ENCODE measurements around the gene SPATS1. TPM values are rescaled to one million over a fixed set of nuclear protein-coding genes. Genes with fewer than 3 reads are reported as not detected.

Gene SPATS1
- total RNA-seq, 1 donor from 2014 or later, result not detected

DNA sequence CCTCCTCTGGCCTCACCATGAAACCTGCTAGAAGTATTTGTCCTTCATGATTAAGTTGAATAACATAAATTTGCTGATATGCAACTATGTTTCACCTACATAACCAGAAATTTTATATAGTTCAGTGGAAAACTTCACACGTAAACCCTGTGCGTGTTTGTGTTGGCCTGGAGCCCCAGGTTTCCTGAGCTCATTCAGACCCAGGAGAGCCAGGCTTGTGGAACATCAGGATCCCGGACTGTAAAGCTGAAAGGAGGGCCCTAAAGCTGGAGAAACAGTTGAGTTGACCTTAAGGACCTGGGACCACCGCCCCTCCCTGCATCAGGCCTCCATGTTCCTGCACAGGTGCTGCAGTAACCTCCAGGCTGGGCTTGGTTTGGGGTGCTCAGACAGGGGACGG lies 3.1 kb upstream of the SPATS1 start:
- FAIRE-seq, result no peak
- Mint-ChIP-seq H3K4me1 (ENCODE audit: low read depth, unreplicated experiment) (peaks cover 1% of the 10 kb centered on the region), H3K9me3 (ENCODE audit: unreplicated experiment) (no peaks in the 10 kb centered on the region), H3K27ac (ENCODE audit: unreplicated experiment) (no peak overlapping the region), H3K27me3 (ENCODE audit: low read depth, unreplicated experiment) (peaks cover 44% of the 10 kb centered on the region), H3K36me3 (ENCODE audit: low read depth, unreplicated experiment) (no peaks in the 10 kb centered on the region), H3K4me3 (ENCODE audit: unreplicated experiment) (no peak overlapping the region)
- H3K9ac ChIP-seq (ENCODE audit: low read length), result no peak overlapping the region
- no peak overlapping the region for H2AFZ ChIP-seq (ENCODE audit: low read depth, low read length)
- H3K27ac ChIP-seq (ENCODE audit: low read depth, low read length), result no peak overlapping the region
- H3K4me3 ChIP-seq (ENCODE audit: insufficient read depth, low read depth, low read length), result no peak overlapping the region
- H3K27me3 ChIP-seq (ENCODE audit: insufficient read depth, low read length), result peaks cover 40% of the 10 kb centered on the region
- no peaks in the 10 kb centered on the region for H4K20me1 ChIP-seq (ENCODE audit: insufficient read depth, low read length)
- H3K4me2 ChIP-seq (ENCODE audit: low read length), result no peak overlapping the region
- H3K4me1 ChIP-seq (ENCODE audit: insufficient read depth, low read length), result no peaks in the 10 kb centered on the region
- no peak for TF ChIP-seq EZH2 (IDR thresholded peaks at IDR 0.05; ENCODE audit: insufficient read depth, low read length)
- TF ChIP-seq, protein P1, sequence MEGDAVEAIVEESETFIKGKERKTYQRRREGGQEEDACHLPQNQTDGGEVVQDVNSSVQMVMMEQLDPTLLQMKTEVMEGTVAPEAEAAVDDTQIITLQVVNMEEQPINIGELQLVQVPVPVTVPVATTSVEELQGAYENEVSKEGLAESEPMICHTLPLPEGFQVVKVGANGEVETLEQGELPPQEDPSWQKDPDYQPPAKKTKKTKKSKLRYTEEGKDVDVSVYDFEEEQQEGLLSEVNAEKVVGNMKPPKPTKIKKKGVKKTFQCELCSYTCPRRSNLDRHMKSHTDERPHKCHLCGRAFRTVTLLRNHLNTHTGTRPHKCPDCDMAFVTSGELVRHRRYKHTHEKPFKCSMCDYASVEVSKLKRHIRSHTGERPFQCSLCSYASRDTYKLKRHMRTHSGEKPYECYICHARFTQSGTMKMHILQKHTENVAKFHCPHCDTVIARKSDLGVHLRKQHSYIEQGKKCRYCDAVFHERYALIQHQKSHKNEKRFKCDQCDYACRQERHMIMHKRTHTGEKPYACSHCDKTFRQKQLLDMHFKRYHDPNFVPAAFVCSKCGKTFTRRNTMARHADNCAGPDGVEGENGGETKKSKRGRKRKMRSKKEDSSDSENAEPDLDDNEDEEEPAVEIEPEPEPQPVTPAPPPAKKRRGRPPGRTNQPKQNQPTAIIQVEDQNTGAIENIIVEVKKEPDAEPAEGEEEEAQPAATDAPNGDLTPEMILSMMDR (IDR thresholded peaks at IDR 0.05; ENCODE audit: insufficient read depth, low read depth, low read length), result no peak
- no peaks in the 10 kb centered on the region for H3K9me3 ChIP-seq (ENCODE audit: insufficient read depth, low read depth, low read length)
- H3K36me3 ChIP-seq (ENCODE audit: insufficient read depth, low read length), result no peaks in the 10 kb centered on the region
- H3K79me2 ChIP-seq (ENCODE audit: insufficient read depth, low read length), result no peaks in the 10 kb centered on the region
- DNase-seq (ENCODE audit: low read depth), result no peak

GRCh38 chr6:44339763-44340625 lies 2.5 kb upstream of the SPATS1 start:
- Histone ChIP-seq H4K20me1 (ENCODE audit: insufficient read depth, low read length) (no peaks in the 10 kb centered on the region), H3K9ac (ENCODE audit: low read length) (no peak overlapping the region), H3K79me2 (ENCODE audit: insufficient read depth, low read length) (no peaks in the 10 kb centered on the region), H3K4me3 (ENCODE audit: insufficient read depth, low read depth, low read length) (no peak overlapping the region), H3K27ac (ENCODE audit: low read depth, low read length) (no peak overlapping the region), H3K27me3 (ENCODE audit: insufficient read depth, low read length) (peaks cover 44% of the 10 kb centered on the region), H2AFZ (ENCODE audit: low read depth, low read length) (no peak overlapping the region), H3K9me3 (ENCODE audit: insufficient read depth, low read depth, low read length) (no peaks in the 10 kb centered on the region), H3K4me2 (ENCODE audit: low read length) (no peak overlapping the region), H3K4me1 (ENCODE audit: insufficient read depth, low read length) (no peaks in the 10 kb centered on the region), H3K36me3 (ENCODE audit: insufficient read depth, low read length) (no peaks in the 10 kb centered on the region)
- Mint-ChIP-seq H3K27ac (ENCODE audit: unreplicated experiment) (no peak overlapping the region), H3K27me3 (ENCODE audit: low read depth, unreplicated experiment) (peaks cover 51% of the 10 kb centered on the region), H3K4me3 (ENCODE audit: unreplicated experiment) (no peak overlapping the region), H3K9me3 (ENCODE audit: unreplicated experiment) (no peaks in the 10 kb centered on the region), H3K4me1 (ENCODE audit: low read depth, unreplicated experiment) (peaks cover 4% of the 10 kb centered on the region), H3K36me3 (ENCODE audit: low read depth, unreplicated experiment) (no peaks in the 10 kb centered on the region)
- DNase-seq (ENCODE audit: low read depth) (peak; percentile 7), FAIRE-seq (no peak)
- TF ChIP-seq, protein P1 (IDR thresholded peaks at IDR 0.05; ENCODE audit: insufficient read depth, low read depth, low read length), result no peak
- no peak for TF ChIP-seq EZH2 (IDR thresholded peaks at IDR 0.05; ENCODE audit: insufficient read depth, low read length)

Measured in astrocyte (in vitro differentiated cells and primary cell).